Posterior vena cava (tissue), 2 donors: ENCODE measurements around the gene TGFBR3. TPM values are rescaled to one million over a fixed set of nuclear protein-coding genes. Genes with fewer than 3 reads are reported as not detected.

Experiments
- DNase-seq: peaks from one replicate; pipeline ENCODE4 v3.0.0-alpha.2; 2020; ENCODE audit warnings: low spot score
- intact Hi-C, 2 donors: fragments of 100-400 bp; cut with DNase I; formaldehyde crosslinking; loops; one replicate each; pipeline versions ENCODE4 v1.14.1 to v1.14.2; 2022 to 2023
- total RNA-seq, 2 donors: library from RNA; stranded (reverse); fragmentation: NEBNext Ultra II Directional; extraction: Animal tissue kit (Norgen Biotek cat#: 25700); gene quantifications; one replicate each; pipeline ENCODE4 v1.2.1, GENCODE V29; 2021
- donor health status: DM: yes; HTN: yes; CAD: no.
- donor health status: DM: yes; HTN: yes; CAD: no.

Gene TGFBR3
- total RNA-seq, 2 donors from 2014 or later: 86.7 to 106 TPM

- no peak for DNase-seq
- intact Hi-C loops: loop anchor here in 1 of 2 donors (10.0 kb wide), 1 partner anchor 1290 kb away; no protein-coding TSS in a partner anchor
These were observed 111.3 kb downstream of the TGFBR3 start for GRCh38 chr1:91774520-91775203.

DNA sequence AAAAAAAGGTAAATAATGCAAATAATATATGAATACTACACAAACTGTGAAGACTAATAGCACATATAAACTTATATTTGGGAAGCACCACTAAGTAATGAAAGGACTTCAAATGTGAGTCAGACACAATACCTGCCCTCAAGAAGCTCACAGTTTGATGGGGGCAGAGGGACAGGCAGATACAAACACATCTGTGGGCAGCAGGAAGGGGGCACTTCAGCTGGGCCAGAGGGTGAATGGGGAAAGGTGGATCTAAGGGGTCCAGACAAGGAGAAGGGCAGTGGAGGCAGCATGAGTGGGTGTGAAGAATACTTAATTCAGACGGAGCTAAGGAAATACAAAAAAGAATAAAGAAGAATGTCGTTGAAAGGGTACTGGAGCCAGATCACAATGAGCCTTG is 114.2 kb downstream of the TGFBR3 start:
- DNase-seq: no peak
- intact Hi-C loops: loop anchor here in 1 of 2 donors (10.0 kb wide), 1 partner anchor 1287 kb away; no protein-coding TSS in a partner anchor

DNA sequence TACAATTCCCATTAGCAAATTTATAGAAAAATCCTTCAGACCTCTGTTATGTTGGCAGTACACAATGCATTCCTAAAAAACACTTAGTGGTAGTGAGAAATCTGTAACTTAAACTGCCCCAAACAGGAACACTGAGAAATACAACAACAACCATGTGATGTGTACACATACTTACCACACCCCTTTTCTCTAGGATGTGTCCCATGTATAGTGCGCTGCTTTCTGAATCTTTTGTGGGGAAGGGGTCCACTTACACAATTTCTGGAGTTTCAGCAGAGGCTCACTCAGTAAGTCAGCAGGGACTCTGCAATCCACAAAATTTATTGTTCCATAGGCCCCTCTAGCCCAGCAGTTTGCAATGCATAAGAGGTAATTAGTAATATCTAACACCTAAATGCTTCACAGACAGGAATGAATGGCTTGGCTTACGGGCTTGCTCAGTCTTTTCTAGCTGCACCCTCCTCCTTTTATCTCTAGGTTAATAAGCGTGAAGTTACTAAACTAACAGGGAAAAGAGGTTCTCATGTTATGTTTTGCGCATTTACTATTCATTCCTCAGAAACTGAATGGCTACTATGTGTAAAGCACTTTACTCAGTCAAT is 115.2 kb downstream of the TGFBR3 start:
- no peak for DNase-seq
- intact Hi-C loops: loop anchor here in 1 of 2 donors (10.0 kb wide), 1 partner anchor 1286 kb away; no protein-coding TSS in a partner anchor

DNA sequence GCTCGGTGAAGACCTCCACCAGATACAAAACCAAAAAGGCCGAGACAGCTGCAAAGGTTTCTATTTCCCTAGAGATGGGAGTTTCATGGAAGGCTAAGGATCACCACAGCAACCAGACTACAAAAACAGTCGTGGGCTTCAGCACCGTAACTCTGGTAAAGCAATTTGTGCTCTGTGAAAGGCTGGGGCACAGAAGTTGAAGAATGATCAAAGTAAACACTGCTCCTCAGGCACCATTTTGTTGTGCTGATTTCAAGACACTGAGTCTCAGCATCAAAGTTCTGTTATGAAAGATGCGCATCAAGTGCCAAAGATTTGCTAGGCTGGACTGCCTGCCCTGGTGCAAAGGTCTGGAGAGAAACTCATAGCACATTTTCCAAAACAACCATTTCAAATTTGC is 116.2 kb downstream of the TGFBR3 start:
- no peak for DNase-seq
- intact Hi-C loops: loop anchor here in 1 of 2 donors (10.0 kb wide), 1 partner anchor 1285 kb away; no protein-coding TSS in a partner anchor

DNA sequence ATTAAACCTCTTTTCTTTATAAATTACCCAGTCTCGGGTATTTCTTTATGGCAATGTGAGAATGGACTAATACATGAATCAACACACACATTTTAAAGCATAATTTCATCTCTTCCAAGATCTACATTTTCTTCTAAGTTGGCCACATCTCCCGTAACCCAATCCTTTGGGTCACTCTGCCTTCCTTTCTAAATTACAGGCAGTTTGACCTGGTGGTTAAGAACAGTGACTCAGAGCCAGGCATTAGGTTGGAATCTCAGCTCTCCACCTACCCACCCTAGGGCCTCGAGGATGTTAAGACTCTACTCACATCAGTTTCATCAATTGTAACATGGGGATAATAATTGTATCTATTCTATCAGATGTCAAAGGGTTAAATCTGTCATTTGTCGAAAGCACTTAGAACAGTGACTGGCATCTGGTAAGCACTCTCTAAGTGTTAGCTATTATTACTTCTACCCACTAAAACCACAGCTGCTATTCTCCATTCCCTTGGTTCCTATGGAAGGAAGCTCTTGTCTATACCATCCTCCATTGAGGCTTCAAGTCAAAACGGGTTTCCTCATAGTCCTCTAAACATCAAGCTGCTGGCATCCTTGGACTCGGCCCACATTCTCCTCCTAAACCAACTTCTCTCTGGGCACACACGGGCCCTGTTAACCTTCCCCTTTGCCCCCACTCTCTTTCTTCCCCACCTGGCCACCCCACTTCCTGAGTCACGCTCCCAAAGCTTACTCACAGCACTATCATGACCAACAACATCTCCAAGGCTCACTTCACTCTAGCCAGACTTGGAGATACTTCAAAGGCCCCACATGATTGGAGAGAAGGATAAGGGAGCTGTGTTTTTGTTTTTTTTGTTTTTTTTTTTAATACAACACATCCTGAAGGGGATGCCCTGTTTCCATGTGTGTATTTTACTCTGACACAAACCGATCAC is 116.9 kb downstream of the TGFBR3 start:
- intact Hi-C loops: no loop called here
- DNase-seq: no peak

- intact Hi-C loops: no loop called here
- no peak for DNase-seq
These were observed 117.8 kb downstream of the TGFBR3 start for GRCh38 chr1:91768120-91768519.

DNA sequence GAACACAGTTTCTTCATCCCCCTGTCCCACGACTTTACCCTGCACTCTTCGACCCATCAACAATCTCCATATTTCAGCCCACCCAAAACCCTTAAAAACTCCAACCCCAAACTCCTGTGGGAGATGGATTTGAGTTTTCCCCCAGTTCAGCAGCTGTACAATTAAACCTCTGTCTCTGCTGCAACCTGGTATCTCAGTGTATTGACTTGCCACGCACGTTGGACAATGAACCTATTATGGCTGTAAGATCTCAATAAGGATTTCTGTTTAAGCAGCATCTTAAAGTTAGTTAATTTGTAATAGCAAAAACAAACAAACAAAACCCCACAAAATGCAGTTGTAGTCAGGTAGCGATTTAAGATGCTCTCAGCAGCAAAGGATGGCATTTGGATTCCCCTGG is 119.1 kb downstream of the TGFBR3 start:
- DNase-seq: no peak
- intact Hi-C loops: no loop called here

DNA sequence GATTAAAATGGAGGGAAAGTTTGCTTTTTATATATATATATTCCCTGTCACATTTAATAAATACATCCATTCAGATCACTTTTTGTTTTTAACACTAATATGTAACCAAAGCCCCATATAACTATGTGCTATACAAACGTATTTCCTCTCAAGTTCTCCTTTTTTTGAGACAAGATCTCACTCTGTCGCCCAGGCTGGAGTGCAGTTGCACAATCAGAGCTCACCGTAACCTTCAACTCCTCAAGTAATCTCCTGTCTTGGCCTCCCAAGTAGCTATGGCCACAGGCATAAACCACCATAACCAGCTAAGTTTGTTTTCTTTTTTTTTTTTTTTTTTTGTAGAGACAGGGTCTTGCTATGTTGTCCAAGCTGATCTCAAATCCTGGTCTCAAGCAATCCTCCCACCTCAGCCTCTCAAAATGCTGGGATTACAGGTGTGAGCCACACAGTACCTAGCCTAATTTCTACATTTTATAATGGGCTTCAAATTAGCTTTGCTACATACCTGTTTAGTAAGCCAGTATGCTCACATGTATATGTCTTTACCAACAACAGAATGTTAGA is 120.0 kb downstream of the TGFBR3 start:
- no peak for DNase-seq
- intact Hi-C loops: no loop called here

GRCh38 chr1:91765293-91765692 is 120.7 kb downstream of the TGFBR3 start:
- intact Hi-C loops: no loop called here
- no peak for DNase-seq

DNA sequence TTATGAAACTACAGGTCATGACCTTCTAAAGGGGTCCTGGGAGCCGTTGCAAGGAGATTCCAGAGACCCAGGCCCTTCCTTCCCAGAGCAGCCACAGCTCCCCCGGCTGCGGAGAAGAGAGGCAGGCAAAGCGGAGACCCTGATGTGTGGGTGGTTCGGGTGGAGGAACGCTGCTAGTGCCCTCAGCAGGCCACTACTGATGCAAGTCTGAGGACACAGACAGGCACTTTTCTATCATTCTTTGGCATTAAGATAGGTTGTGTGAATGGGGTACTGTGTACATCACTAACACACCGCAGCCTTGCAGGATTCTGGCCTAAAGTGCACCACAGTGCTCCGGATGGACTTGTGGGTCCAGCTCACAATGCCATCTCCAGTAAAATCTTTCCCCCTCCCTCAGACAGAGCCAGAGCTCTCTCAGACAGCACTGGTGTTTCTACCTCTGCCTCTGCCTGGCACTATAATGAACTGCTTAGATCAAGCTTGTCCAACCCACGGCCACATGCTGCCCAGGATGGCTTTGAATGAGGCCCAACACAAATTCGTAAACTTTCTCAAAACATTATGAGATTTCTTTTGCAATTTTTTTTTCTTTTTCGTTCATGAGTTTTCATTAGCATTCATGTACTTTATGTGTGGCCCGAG is 121.4 kb downstream of the TGFBR3 start:
- intact Hi-C loops: no loop called here
- DNase-seq: no peak

- intact Hi-C loops: no loop called here
- DNase-seq: no peak
These were observed 122.7 kb downstream of the TGFBR3 start for GRCh38 chr1:91763252-91763651.

- DNase-seq: no peak
- intact Hi-C loops: no loop called here
These were observed 124.6 kb downstream of the TGFBR3 start for GRCh38 chr1:91761295-91761721.

DNA sequence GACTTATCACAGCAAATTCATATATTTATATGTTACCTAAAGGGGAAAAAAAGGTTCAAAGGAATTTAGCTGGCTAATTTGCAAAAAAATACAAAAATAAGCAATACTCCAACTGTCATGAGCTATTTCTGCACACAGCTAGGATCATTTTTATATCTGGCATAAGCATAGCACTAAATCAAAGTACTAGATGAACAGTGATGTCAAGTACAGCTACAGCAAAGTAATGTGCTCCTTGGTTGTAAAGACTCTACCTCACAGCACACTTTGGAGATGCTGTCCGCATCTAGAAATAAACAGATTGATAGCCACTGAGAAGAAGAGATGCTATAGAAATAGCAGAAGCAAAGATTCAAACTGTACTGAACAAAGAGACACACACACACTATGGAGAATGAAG is 125.4 kb downstream of the TGFBR3 start:
- no peak for DNase-seq
- intact Hi-C loops: no loop called here

- intact Hi-C loops: no loop called here
- no peak for DNase-seq
These were observed 126.9 kb downstream of the TGFBR3 start for GRCh38 chr1:91759076-91759475.

DNA sequence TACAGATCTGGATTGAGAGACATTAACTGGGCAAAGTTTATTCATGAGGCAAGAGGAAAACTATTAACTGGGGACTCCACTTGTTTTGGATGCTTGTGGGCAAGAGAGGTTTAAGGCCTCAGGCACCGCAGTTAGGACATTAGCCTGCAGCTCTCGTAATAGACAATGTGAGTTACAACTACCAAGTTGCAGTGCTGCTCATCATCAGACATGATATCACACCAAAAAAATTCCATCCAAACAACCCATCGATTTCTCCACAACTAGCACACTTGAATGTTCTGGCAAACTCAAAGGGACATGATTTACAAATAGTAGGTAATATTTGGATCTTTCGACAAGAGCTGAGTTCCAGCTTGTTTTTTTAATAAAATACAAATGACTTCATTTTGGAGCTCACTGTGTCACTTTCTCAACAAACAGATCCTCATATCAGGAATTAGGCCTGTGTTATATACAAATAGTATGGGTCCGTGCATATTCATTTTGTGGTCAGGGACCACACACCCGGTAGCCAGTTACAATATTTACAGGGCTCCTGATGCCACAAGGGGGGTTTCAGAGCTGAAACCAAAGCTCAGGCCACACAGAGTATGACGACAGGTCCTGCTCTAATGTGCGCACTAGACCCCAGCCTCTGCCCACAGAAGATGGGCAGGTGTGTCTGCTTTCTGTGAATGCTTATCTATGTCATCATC is 128.0 kb downstream of the TGFBR3 start:
- intact Hi-C loops: no loop called here
- DNase-seq: no peak

GRCh38 chr1:91755702-91756287 is 130.2 kb downstream of the TGFBR3 start:
- intact Hi-C loops: no loop called here
- no peak for DNase-seq

DNA sequence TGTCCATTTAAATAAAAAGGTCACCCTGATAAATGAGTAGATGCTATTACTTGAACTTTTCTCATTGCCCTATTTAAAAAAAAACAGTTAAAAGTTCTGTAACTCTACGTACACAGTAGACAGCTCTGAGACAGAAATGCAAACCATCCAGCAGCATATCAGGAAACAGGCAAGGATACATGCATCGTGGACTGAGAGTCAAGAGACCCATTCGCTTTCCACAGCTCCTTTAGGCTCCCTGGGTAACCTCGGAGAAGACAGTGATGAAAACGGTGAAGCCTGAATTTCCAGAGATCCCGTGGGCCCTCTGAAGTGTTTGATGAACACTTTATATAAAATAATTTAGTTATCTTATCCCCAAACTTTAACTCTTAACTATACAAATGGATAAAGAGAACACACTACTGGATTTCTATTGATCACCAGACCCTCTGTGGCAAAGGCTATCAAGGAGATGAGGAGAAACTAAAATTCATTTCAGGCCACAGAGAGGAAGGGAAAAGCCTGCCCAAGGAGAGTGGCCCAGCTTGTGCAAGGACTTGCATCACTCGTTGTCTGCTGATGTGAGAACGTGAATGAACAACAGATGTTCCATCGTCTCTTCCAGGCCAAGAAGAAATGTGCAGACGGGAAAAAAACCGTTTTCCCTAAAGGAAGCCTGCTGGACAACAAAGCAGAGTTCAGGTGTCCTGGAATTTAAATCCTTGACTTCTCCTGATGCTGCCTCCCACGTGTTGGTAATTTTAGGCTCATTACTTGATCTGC is 131.0 kb downstream of the TGFBR3 start:
- DNase-seq: no peak
- intact Hi-C loops: no loop called here
